ENCODE results near the gene CD2. TPM values are rescaled to one million over a fixed set of nuclear protein-coding genes. Genes with fewer than 3 reads are reported as not detected.

The CD2 gene
- not detected in 2 replicates for total RNA-seq (ENCODE audit: low replicate concordance)

GRCh38 chr1:116754198-116754977 is at the start of gene CD2:
TSS of gene CD2 (plus strand) at chr1:116754430. CDS start at chr1:116754493, 63 bp downstream.

Other genes with a start within 250 kb of the CD2 start
- 8.7 and 13.8 TPM in 2 replicates for gene CD58, start 183.4 kb upstream of the CD2 start, total RNA-seq (ENCODE audit: low replicate concordance)
- gene IGSF3, start 86.7 kb upstream of the CD2 start, total RNA-seq (ENCODE audit: low replicate concordance), result 0.47 and 1.1 TPM in 2 replicates
- 109 and 110 TPM in 2 replicates for gene PTGFRN, start 155.5 kb downstream of the CD2 start, total RNA-seq (ENCODE audit: low replicate concordance)
- gene CD101, start 247.3 kb downstream of the CD2 start, total RNA-seq (ENCODE audit: low replicate concordance), result under 0.01 and 0.15 TPM in 2 replicates

All from smooth muscle cell of the coronary artery (primary cell).